Uterine smooth muscle cell (primary cell): Measurements from ENCODE around the gene RO60. TPM values are rescaled to one million over a fixed set of nuclear protein-coding genes. Genes with fewer than 3 reads are reported as not detected.

Source experiments
- total RNA-seq: library from RNA; depleted of rRNA; stranded (reverse); fragments of >200 nt; gene quantifications from 2 replicates; pipeline ENCODE4 v1.2.3, GENCODE V29; 2014

Gene RO60
- 121 and 132 TPM in 2 replicates for total RNA-seq

GRCh38 chr1:193059282-193060114 is at the start of gene RO60, which contains the start of gene UCHL5:
Gene RO60 (plus strand): TSS chr1:193059612. CDS start chr1:193069055, 9,443 bp downstream.
Gene UCHL5 (minus strand): TSS chr1:193059360. CDS start chr1:193059260, 100 bp downstream.

GRCh38 chr1:193104907-193105820 is 45.8 kb downstream of the RO60 start, which contains the start of gene GLRX2:
Gene GLRX2 (minus strand): TSS chr1:193105414. CDS start chr1:193105382, 32 bp downstream.

Other genes starting within 250 kb of the RO60 start
- gene UCHL5, start 252 bp upstream of the RO60 start, total RNA-seq = 25.7 and 40.8 TPM in 2 replicates
- gene GLRX2, start 45.8 kb downstream of the RO60 start, total RNA-seq = 11.2 and 20.8 TPM in 2 replicates
- gene CDC73, start 62.4 kb downstream of the RO60 start, total RNA-seq = 23.7 and 30.6 TPM in 2 replicates
- gene B3GALT2, start 127.0 kb downstream of the RO60 start, total RNA-seq = under 0.01 and 0.12 TPM in 2 replicates